Stimulated activated naive CD4-positive, alpha-beta T cell treated with Interleukin-2 at 50 U/mL for 16 hours (primary cell): Measurements from ENCODE around the gene MAD2L1.

ENCODE experiments used
- DNase-seq: peaks from one replicate; lab custom pipeline; 2025; lab: John Stamatoyannopoulos, UW

Gene MAD2L1

DNA sequence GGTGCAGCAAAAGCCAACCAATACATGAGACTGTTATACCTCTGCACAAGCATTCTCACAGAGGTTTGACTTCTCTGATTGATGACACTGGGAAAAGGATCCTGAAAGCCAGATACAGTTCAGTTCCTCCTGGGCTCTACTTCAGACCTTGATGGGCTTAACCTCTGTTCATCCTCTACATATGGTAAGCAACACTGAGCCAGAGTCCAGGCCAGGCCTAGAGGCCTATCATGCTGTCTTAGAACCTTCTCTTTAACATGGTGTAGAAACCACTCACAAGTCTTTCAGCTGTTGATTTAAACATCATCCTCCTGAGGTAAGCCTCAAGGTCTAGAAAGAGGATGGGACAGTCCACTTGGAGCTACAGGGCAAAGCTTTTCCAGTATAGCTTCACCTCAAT, 9.2 kb downstream of the MAD2L1 start:
- DNase-seq: no peak

DNA sequence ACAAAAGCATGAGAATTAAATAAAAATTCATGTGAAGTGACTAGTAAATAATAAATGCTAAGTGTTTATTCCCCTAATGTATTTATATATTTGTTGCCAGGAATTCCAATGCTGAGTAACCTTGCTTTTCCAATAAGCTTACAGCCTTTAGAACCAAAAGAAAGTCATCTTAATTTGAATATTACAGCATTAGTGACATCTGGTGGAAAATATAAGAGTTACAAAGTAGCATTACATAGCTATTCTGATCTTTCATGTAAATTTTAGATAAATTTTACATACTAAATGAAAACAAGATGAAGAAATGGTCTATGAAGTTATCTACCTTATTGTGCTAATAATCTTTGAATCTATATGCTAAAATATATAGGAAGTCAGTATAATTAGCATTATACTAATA, 10.4 kb downstream of the MAD2L1 start:
- DNase-seq: no peak

DNA sequence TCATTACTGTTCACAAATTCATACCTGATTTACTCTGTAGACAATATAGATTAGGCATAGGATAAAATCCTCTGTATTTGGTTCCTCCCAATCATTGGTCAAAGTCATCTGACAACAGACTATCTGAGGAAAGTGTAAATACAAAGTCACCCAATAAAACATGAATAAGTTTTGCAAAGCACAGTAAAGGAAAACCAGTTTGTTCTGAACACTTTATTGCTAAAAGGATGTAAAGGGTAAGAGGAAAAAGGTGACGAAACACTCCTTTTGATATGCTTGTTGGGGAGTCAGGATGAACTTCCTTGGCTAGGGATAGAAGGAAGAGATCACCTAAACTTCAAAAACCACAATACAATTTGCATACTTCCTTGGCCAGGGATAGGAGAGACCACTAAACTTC, 10.9 kb downstream of the MAD2L1 start:
- no peak for DNase-seq

DNA sequence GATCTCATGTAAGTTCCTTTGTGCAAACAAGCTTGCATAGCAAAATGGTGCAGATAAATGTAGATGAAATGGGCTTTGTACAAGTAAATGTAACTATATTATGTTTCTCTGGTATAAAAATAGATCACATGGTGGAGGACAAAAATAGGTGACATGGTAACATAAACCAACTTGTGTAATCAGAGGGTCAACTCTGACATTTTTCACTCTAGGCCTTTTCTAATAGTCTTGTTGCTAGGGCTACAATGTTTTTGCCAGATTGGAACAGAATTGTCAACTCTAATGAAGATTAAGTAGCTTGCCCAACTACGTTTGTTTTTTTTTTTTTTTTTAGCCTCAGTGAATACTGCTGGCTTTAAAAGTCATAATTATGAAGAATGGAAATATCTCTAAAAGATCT, 11.5 kb downstream of the MAD2L1 start:
- no peak for DNase-seq

DNA sequence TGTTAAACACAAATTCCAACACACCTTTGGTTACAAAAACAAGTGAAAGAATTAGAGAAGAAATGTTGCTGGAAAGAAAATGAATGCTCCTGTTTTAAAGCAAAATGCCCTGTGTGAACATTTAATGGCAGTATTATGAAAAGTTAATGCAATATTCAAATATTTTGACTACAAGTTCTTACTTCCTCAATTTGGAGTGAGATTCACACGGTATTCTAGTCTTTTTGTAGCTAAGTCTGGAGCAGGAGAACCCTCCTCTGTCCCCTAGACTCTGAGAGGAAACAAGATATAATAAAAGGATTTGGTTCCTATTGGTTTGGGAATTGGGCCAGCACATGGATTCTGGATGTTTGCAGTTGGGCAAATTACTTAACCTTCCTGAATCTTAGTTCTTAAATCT, 12.7 kb downstream of the MAD2L1 start:
- no peak for DNase-seq

DNA sequence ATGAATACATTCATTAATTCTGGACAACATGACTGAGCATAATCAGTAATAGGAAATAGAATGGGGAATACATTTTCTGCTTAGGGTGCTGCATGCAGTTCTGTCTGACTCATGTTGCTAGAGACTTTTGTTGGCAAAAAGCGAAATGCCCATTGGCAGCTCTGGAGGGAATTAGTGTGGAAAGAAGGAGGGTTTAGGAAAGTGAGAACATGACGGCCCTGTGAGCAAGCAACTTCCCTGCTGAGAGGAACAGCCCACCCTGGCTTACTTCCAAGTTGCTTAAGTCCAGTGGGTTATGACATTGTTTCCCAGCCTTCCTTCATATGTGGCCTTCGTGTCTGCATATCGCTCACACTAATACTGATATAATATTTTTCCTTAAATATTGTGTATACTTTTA, 13.8 kb downstream of the MAD2L1 start:
- no peak for DNase-seq

DNA sequence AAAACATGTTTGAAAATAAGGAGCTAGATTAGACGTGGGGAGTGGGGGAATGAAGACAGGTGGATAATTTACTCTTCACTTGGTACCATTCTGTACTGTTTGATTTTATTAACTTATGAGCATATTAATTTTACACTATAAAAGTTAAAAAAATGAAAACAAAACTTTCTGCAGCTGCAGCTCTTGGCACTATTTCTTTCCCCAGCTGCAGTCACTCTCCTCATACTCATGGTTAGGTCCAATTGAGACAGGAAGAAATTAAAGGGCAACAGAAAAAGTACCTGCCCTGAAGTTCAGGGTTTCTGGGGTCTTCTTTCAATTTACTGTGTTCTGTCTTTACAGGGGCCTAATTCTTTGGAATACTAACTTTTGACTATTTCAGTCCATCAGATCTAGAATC, 15.4 kb downstream of the MAD2L1 start:
- no peak for DNase-seq

DNA sequence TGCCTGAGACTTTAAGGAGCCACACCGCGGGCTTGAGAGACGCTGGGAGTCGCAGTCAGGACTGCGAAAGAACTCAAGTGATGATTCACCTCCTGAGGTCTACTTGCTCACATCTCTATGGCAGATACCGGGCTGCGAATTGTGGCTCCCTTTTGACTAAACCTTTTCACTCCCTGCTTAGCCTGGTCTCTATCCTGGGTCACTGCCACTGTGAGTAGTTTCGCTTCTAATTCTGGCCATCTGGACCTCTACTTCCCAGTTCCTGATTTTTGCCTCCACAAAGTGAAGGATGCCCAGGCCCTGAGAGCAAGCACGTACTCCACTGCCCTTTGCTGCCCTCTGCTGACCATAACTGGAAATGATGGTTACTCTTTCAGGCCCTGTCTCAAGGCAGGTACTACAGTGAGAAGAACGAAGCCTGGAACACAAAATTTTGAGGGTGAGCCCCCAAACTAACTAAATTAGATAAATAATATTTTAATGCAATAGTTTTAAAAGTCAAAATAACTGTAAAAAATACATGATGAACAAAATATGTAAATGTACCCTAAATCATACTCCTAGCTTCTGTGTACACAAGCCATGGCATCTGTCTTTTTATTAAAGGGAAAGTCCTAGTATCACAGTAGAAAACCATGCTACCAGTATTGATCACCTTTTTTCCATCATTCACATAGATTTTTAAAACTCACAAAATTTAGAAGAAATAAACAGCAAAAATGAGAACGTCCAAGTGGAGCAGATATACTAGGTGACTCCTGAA, 16.7 kb downstream of the MAD2L1 start:
- peak; percentile 56 for DNase-seq

DNA sequence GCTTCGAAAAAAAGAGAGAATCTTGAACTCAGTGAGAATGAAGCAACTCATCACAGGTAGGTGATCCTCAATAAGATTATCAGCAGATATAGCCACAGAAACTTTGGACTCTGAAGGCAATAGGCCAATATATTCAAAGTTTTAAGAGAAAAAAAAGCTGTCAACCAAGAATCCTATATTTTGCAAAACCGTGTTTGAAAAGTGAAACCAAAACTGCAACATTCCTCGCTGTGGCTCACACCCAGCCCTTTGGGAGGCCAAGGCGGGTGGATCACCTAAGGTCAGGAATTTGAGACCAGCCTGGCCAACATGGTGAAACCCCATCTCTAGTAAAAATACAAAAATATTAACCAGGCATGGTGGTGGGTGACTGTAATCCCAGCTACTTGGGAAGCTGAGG, 22.8 kb downstream of the MAD2L1 start:
- DNase-seq: no peak

DNA sequence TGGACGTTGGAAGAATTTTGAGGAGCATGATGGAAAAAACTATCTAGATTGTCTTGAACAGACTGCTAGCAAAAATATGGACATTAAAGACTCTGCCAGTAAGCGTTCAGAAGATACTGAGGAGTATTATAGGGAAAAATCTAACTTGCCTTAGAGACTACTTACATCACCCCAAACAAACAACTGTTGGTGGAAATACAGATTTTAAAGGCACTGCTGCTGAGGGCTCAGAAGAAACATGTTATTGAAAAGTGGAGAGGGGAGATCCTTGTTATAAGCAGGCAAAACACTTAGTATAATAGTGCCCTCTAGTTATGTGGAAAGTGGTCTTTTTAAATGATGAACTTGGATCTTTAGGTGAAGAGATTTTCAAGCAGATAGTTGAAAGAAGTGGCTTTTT, 29.2 kb downstream of the MAD2L1 start:
- DNase-seq: no peak

DNA sequence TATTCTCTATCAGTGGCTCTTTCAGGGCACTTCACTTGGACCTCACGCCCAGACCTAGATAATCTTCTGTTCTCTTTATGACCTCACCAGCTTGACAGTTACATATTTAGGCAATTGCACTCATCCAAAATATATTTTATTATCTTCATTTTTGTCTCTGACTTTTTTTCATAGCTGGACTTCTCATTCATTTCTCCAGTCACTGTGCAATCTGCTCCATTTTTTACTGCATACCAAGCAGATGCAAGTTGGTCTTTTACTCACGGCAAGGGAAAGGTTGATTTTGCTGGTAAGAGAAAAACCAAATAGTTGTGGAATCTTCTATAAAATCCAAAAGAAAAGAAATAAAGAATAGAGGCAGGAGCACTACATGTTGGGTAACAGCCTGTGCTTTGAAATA, 31.7 kb downstream of the MAD2L1 start:
- DNase-seq: no peak

DNA sequence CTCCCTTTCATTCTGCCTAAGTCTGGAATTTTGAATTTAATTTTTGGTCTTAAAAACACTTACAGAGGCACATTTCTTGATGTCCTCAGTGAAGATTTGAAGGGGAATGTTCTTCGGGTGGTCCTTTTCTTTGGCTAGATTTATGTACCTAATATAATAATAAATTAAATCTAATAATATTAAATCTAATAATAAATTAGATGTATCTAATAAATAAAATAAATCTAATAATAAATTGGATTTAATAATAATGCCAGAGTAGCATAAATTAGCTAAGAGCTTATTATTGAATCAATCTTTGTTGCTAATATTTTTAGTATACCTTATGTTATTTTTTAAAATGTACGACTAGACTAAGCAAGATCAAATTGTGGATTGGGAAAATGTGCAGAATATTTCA, 39.8 kb downstream of the MAD2L1 start:
- no peak for DNase-seq

DNA sequence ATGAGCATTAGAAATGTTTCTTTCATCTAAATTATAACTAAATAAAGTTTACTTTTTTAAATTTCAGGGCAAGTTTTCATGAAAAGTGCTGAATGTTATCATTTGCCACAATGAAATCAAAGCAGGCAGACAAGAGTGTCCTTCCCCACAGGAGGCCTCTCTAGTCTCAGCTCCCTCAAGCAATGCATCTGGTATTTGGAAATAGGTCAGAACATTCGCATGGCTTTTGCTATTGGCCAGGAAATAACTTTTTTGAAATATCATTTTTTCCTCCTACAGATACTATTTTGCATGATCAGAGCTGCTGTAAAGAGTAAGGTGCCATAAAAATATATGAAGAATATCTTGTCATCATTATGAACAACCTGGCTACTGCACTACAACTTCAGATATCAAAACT, 41.1 kb downstream of the MAD2L1 start:
- DNase-seq: no peak

DNA sequence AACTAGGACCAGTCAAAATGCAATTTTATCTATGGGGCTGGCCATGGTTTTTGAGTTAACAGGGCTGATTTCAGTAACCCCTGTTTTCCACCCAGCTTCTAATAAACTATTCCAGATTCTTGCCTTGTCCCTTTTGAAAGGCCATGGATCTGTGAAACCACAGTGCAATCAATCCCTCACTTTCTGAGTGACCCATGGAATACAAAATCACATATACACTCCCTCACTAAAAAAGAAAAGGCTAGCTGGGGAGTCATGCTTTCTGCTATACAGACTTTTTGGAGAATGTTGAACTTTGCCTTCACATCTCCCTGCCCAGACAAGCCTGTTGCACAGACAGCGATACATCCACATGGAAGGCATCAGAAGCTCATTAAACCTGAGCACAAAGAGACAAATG, 47.9 kb downstream of the MAD2L1 start:
- DNase-seq: no peak

DNA sequence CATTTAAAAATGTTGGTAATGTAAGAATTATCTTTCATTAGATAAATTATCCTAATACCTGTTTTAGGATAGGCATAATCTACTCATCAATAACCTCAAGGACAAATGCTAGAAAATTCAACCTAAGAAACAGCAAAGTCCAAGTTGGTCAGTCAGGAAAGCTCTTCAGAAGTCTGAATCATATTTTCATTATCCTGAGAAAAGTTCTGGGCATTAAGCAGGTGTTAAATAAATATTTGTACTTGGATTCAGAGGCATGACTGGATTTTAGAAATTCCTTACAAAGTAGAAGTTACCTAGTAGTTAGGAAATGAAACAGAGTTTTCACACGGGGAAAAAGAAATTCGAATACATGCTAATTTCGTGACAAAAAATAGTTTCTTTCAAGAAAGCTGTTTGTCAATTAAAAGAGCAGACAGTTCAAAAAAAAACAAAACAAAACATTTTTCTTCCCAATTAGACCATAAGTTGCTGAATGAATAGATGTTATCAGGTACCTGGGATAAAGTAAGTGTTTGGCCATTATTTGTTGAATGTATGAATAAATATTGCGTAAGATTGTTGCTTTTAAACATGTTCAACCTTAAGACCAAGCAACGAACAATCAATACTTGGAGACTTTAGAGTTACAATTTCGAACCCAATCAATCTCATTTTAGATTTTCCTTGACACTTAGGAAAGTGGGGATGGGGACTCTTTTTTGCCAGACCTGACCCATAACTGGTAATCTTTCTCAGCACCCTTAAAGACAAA, 48.5 kb downstream of the MAD2L1 start:
- no peak for DNase-seq

DNA sequence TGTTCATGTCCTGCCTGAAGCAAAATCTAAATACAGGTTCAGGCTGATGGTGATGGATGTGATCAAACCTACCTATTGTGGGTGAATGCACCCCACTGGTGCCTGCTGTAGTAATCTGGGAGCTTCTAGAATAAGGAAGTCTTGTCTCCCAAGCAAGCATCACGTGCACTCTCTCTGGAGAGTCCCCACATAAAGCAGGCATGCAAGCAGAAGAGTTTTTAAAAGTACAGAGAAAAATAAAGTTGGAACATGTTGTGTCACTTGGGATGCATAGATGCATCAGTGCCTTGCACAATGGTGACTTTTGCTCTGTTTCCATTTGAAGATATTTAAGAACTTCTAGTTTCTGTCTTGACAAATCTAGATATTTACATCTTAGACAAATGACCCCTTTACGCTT, 54.9 kb downstream of the MAD2L1 start:
- no peak for DNase-seq

DNA sequence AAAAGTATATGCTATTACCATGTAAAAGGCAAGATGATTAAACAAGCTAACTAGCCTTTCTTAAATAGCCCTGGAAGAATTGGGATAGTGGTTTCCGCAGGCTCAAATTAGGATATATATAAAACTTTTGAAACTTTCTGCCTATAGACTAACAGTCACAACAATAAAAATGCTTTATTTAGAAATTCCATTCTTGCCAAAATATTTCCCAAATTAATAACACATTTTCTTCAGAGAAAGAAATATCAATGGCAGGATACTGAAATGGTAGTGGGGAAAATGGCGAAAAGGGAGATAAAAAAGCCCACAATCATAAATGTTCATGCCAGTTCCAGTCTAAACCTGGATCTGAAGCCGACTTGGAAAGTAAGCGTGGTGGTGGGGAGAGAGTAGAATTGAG, 56.0 kb downstream of the MAD2L1 start:
- DNase-seq: no peak

DNA sequence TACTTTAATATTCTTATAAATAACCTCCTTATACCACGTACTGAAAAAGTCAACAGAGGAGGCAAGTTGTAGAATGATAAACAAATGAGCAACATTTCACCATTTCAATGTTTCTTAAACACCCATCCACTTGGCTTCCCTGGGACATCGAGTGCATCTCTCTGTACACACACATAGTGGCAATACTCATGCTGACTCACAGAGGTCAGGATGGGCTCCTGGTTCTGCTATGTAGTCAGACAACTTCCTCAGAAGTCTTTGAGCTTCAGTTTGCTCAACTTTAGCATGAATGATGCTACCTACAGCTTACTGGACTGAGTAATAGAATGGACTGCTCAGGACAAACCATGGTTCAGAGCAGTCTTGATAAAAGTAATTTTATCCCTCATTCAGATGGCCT, 56.9 kb downstream of the MAD2L1 start:
- no peak for DNase-seq

DNA sequence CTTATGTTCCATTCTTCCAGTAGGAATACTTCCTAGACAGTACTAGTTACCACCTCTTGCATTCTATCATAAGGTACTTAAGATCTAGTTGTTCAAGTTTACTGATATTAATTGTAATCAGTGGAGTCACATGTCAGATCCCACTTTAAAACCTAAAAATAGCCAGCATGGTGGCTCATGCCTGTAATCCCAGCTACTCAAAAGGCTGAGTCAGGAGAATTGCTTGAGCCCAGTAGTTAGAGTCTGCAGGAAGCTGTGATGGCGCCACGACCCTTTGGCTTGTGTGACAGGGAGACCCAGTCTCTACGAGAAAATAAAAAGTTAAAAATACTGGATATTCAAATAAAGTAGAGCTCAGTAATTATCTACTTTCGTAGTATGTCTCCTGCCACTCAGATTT, 57.7 kb downstream of the MAD2L1 start:
- no peak for DNase-seq

DNA sequence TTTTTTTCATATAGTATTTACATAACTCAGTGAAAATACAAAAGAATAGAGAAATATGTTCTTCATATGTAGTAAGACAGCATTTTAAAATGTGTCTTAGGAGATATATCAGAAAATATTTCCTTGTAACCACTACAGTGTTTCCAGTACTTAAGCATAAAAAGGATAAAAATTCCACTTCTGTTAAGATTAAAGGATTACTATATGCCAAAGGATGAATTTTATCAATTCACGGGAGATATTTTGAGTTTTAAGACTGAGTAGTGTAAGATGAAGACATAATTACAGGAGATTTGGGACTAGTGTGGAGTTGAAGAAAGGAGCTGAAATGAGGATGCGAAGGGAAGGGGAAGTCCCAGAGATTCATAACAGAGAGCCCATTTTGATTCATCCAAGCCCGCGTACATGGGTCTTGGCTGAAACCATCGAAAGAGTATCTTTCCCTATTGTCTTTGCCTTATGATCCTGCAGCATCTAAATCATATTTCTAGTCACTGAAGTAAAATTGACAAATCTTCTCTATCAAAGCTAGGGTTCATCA, 58.7 kb downstream of the MAD2L1 start:
- no peak for DNase-seq

DNA sequence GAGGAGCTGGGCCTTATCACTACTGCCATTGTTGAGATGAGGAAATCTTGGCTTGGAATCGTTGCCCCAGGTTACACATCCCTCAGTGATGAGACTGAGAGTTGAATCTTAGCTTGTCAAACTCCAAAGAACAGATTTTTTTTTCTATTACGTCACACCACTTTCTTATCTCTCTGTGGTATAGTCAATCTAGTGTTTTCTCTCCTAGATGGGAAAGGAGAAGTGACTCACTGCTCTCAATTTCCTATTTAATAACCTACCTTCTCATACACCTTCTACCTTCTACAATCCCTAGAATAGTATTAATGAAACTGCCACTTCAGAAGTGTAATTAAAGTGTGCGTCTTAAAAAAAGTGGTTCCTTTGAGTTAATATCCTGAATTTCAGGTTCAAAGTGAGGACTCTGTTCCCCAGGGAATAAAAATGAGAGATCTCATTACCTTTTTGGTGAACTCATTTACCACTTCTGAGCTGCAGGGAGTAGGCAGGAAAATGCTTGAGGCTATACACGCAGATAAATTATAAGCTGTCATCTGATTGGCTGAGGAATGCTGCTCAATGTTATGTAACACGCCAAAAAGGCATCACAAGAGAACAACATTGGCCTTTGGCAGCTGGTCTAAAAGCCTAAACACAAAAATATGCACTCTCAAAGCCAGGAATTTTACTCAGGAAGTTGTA, 59.3 kb downstream of the MAD2L1 start:
- DNase-seq: no peak
